Measurements from ENCODE around the gene IRF7.

GRCh38 chr11:574632-575312, 41.0 kb downstream of the IRF7 start:
- no peak for TF ChIP-seq EP300 (IDR thresholded peaks at IDR 0.05)
- no peak for TF ChIP-seq POLR2A (IDR thresholded peaks at IDR 0.05)

Data from ovary (tissue), 1 donor.